NCI-H1105 treated with DMSO at 0.1 percent for 48 hours (cell line): ENCODE results near the gene ARHGAP28.

ENCODE experiments used
- DNase-seq: peaks from one replicate; lab custom pipeline; 2025; lab: John Stamatoyannopoulos, UW

Gene ARHGAP28

GRCh38 chr18:6961331-6961730, 231.8 kb downstream of the ARHGAP28 start:
- no peak for DNase-seq

GRCh38 chr18:6962571-6963451, 233.3 kb downstream of the ARHGAP28 start:
- DNase-seq = no peak

GRCh38 chr18:6963452-6964097, 234.1 kb downstream of the ARHGAP28 start:
- DNase-seq = no peak
